ENCODE results near the gene LRIG2.
"Not testable (repeated sequence)": the region's sequence is repeated elsewhere in the genome, so short reads cannot be mapped to it uniquely, and the experiment has no call there.

LRIG2 gene, protein sequence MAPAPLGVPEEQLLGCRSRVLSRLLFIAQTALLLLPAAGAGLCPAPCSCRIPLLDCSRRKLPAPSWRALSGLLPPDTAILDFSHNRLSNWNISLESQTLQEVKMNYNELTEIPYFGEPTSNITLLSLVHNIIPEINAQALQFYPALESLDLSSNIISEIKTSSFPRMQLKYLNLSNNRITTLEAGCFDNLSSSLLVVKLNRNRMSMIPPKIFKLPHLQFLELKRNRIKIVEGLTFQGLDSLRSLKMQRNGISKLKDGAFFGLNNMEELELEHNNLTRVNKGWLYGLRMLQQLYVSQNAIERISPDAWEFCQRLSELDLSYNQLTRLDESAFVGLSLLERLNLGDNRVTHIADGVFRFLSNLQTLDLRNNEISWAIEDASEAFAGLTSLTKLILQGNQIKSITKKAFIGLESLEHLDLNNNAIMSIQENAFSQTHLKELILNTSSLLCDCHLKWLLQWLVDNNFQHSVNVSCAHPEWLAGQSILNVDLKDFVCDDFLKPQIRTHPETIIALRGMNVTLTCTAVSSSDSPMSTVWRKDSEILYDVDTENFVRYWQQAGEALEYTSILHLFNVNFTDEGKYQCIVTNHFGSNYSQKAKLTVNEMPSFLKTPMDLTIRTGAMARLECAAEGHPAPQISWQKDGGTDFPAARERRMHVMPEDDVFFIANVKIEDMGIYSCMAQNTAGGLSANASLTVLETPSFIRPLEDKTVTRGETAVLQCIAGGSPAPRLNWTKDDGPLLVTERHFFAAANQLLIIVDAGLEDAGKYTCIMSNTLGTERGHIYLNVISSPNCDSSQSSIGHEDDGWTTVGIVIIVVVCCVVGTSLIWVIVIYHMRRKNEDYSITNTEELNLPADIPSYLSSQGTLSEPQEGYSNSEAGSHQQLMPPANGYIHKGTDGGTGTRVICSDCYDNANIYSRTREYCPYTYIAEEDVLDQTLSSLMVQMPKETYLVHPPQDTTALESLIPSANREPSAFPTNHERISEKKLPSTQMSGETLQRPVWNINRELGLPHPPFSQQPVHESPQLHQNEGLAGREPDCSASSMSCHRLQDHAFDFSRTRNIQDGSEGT

GRCh38 chr1:113072757-113073478 is at the start of gene LRIG2:
LRIG2 (plus strand) TSS chr1:113073198; CDS start chr1:113073407, 209 bp downstream.
- DNase-seq (ENCODE audit: low read depth in 2 of 3, low spot score in 1 of 3) = peak; percentile 95 to 98 (median 98)

- DNase-seq (ENCODE audit: low read depth in 2 of 3, low spot score in 1 of 3) = not testable (repeated sequence)
Measured at GRCh38 chr1:113023316-113023715, 49.7 kb upstream of the LRIG2 start.

DNA sequence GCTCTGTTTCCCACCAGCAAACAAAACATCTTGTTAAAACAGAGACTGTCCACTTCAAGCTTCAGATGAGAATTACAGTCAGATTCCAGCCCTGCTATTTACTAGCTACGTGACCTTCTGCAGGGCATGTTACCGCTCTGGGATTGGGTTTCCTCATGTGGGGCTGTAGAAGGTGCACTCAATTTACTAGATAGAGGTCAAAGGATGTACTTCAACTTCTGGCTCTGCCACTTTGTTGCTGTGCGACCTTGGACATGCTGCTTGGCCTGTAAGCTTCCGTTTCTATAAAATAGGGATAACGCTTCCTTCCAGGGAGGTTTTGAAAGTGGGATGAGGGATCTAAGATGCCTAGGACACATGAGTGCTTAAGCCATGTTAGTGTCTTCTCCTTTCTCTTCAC is 46.0 kb upstream of the LRIG2 start:
- DNase-seq (ENCODE audit: low read depth in 2 of 3, low spot score in 1 of 3) = no peak

- no peak for DNase-seq (ENCODE audit: low read depth in 2 of 3, low spot score in 1 of 3)
Measured at GRCh38 chr1:113027449-113027848, 45.5 kb upstream of the LRIG2 start.

- no peak for DNase-seq (ENCODE audit: low read depth in 2 of 3, low spot score in 1 of 3)
Measured at GRCh38 chr1:113029822-113030221, 43.2 kb upstream of the LRIG2 start.

GRCh38 chr1:113031171-113031933 is 41.6 kb upstream of the LRIG2 start:
- no peak for DNase-seq (ENCODE audit: low read depth in 2 of 3, low spot score in 1 of 3)

- DNase-seq (ENCODE audit: low read depth in 2 of 3, low spot score in 1 of 3) = no peak
Measured at GRCh38 chr1:113035086-113035485, 37.9 kb upstream of the LRIG2 start.

GRCh38 chr1:113036639-113037321 is 36.2 kb upstream of the LRIG2 start:
- DNase-seq (ENCODE audit: low read depth in 2 of 3, low spot score in 1 of 3) = no peak

DNA sequence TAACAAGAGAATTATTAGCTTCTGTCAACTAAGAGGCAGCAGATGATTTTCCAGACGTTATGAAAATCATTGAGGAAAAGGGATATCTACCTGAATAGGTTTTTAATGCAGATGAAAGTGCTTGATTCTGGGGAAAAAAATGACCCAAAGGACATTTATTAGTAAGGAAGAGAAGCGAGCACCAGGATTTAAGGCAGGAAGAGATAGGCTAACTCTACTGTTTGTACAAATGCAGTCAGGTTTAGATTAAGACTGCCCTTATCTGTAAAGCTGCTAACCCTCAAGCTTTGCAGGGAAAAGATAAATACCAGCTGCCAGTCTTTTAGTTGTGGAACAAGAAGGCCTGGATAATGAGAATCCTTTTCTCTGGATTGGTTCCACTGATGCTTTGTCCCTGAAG is 33.0 kb upstream of the LRIG2 start:
- DNase-seq (ENCODE audit: low read depth in 2 of 3, low spot score in 1 of 3) = no peak

DNA sequence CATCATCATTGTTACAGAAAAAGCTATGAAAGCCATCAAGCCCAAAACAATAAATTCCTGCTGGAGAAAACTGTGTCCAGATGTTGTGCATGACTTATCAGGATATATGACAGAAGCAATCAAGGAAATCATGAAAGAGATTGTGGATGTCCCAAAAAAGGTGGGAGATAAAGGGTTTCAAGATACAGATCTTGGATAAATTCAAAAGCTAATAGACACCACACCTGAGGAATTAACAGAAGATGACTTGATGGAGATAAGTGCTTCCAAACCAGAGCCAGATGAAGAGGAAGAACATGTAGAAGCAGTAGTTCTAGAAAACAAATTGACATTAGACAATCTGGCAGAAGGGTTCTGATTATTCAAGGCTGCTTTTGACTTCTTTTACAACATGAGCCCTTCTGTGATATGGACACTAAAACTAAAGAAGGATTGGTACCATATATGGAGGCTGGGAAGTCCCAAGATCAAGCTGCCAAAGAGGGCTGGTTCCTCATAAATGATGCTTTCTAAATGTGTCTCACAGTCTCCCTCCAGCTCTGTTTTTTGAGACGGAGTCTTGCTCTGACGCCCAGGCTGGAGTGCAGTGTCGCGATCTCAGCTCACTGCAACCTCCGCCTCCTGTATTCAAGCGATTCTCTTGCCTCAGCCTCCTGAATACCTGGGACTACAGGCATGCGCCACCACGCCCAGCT is 32.1 kb upstream of the LRIG2 start:
- no peak for DNase-seq (ENCODE audit: low read depth in 2 of 3, low spot score in 1 of 3)

DNA sequence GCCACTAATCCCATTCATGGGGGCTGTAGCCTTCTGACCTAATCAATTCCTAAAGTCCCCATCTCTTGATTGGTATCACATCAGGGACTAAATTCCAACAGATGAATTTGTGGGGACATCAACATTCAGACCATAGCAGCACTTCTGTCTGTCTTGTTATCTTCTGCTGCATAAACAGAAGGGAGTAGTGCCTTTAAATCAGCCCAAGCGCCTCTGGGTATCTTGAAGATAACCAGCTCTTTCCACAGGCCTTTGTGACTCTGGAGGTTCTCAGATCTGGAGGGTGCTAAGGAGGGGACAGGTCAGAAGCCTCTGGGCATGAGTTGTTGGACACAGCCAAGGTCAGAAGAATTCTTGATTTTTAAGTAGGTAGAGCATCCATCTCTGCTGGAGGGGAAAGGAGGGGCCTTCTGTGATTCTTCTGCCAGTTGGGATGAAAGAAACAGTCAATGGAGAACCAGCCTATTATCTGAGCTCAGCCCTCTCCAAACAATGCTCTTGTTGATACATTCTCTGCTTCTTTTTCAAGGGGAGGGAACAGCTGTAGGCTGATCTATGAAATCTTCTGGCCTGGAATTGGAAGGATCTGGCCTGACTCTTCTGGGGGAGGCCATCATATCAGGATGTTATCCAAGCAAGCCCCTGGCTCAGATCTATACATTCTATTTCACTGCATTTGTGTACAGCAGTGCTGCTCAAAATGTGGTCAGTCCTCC is 31.3 kb upstream of the LRIG2 start:
- DNase-seq (ENCODE audit: low read depth in 2 of 3, low spot score in 1 of 3) = no peak

DNA sequence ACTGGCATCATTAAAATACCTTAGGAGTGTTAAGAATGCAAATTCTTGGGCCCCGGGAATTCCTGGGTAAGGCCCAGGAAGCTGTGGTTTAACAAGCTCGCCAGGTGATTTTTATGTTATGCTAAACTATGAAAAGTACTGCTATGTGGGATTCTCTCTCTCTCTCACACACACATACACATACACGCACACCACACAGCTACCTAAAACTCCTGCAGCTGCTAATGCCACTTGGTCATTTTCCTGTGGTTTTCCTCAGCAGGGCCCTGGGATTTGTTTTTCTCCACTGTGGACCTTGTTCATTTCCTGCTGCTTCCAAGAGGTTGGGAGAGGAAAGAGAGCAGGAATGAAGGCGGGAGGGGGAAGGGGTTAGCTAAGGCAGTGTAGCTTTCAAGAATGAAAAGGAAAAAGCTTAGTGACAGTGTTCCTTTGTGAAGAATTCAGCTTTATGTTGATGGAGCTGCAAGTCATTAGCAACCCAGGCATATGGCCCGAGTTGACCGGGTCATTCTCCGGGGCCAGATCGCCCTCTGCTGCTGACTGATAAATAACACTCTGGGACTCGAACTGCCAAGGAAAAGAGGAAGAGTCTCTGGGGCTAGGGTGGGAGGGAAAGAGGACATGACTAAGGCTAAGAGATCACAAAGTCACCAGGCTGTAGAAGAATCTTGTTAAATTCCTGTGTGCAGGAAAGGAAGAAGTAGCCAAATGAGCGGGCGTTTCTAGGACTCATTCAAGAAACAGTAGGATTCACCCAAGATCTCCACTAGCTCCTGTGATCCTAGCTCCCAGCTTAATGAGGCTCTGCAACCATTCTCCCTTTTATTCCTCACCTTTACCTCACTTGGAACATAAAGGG is 30.5 kb upstream of the LRIG2 start:
- peak in 2 of 3 donors; percentile 5 to 14 for DNase-seq (ENCODE audit: low read depth in 2 of 3, low spot score in 1 of 3)

DNA sequence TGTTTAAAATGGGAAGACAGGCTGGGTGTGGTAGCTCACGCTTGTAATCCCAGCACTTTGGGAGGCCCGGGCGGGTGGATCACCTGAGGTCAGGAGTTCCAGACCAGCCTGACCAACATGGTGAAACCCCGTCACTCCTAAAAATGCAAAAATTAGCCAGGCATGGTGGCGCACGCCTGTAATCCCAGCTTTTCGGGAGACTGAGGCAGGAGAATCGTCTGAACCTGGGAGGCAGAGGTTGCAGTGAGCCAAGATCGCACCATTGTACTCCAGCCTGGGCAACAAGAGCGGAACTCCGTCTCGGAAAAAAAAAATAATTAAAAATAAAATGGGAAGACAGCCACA is 29.9 kb upstream of the LRIG2 start:
- not testable (repeated sequence) for DNase-seq (ENCODE audit: low read depth in 2 of 3, low spot score in 1 of 3)

DNA sequence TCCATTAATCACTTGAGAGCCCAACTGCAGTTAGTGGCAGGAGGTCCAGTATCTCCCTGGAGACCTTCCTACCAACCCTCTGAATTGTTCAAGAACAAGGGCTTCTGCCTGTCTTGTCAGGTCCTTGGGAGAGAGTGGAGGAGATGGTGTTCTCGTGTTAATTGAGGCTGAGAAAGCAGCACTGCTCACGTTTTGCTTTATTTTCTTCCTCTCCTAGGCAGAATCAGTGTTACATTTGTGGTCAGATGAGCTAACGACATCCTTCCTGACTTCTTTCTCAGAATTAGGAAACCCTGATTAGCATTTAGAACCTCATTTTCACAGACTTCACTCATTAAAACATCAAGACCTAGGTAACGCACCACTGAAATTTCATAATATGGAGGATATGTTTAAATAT is 26.4 kb upstream of the LRIG2 start:
- DNase-seq (ENCODE audit: low read depth in 2 of 3, low spot score in 1 of 3) = peak in 1 of 3 donors; percentile 3

- DNase-seq (ENCODE audit: low read depth in 2 of 3, low spot score in 1 of 3) = no peak
Measured at GRCh38 chr1:113048064-113048463, 24.9 kb upstream of the LRIG2 start.

DNA sequence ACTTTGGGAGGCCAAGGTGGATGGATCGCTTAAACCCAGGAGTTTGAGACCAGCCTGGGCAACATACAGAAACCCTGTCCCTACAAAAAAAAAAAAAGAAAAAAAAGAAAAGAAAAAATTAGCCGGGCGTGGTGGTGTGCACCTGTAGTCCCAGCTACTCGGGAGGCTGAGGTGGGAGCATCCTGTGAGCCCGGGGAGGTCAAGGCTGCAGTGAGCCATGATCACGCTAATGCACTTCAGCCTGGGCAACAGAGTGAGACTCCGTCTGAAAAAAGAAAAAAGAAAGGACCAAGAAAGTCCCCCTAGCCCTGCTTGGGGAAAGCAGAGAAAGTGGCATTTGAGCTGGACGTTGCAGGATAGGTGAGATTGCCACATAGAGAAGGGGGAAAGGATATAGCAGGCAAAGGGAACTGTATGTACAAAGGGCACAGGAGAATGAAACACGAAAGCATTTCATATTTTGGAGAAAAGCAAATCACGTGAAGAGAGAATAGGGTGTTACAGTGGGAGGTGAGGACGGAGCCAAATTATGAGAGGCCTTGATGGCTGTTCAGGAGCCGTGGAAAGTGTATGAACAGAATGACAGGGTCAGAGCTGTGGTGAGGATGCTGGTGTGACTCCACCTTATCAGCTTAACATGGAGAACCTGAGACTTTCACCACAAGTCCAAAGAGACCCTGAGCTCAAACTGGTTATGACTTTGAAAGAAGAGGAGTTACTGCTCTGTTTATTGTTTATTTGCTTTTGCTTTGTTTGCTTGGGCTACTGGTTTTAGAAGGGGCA is 19.5 kb upstream of the LRIG2 start:
- DNase-seq (ENCODE audit: low read depth in 2 of 3, low spot score in 1 of 3) = no peak

- DNase-seq (ENCODE audit: low read depth in 2 of 3, low spot score in 1 of 3) = no peak
Measured at GRCh38 chr1:113055570-113055969, 17.4 kb upstream of the LRIG2 start.

Measured in stimulated activated CD4-positive, alpha-beta T cell treated with anti-CD3 and anti-CD28 coated beads, Interleukin-12 subunit alpha, Interleukin-12 subunit beta, amount 100 ng/mL, for 48 hours (primary cell).